Tibial nerve (tissue), 4 donors: ENCODE data around the gene FLOT1. TPM values are rescaled to one million over a fixed set of nuclear protein-coding genes. Genes with fewer than 3 reads are reported as not detected.

Source experiments
- DNase-seq, 2 donors: peaks; one replicate each; pipeline ENCODE4 v3.0.0-alpha.2; 2019; ENCODE audit warnings: low spot score in 2 of 2
- H3K27ac ChIP-seq, 4 donors: fragments of 200-600 bp; sonication (generic) in 3 of 4; one replicate each; pipeline ENCODE4 v1.5.1; 2017 to 2019; ENCODE audit warnings: mild to moderate bottlenecking in 1 of 4
- H3K27me3 ChIP-seq, 2 donors: fragments of 200-600 bp; sonication (generic) in 1 of 2; one replicate each; pipeline versions ENCODE4 v1.5.1 to v1.6.0; 2017 to 2019
- H3K36me3 ChIP-seq, 3 donors: fragments of 200-600 bp; sonication (generic); one replicate each; pipeline ENCODE4 v1.5.1; 2018 to 2019
- H3K4me1 ChIP-seq, 4 donors: fragments of 200-600 bp; sonication (generic) in 3 of 4; one replicate each; pipeline ENCODE4 v1.5.1; 2017 to 2019
- H3K4me3 ChIP-seq, 4 donors: fragments of 200-600 bp; sonication (generic) in 3 of 4; one replicate each; pipeline ENCODE4 v1.5.1; 2017 to 2019; ENCODE audit warnings: mild to moderate bottlenecking in 1 of 4, moderate library complexity in 1 of 4
- H3K9me3 ChIP-seq, 4 donors: fragments of 200-600 bp; sonication (generic) in 3 of 4; one replicate each; pipeline ENCODE4 v1.5.1; 2017 to 2019
- EP300 ChIP-seq, 2 donors: sonication (generic); formaldehyde crosslinking; IDR thresholded peaks; one replicate each; pipeline ENCODE4 v1.6.1; 2017; ENCODE audit warnings: antibody characterized with exemption in 2 of 2, mild to moderate bottlenecking in 1 of 2
- POLR2A ChIP-seq, 2 donors: fragments of 450-650 bp; IDR thresholded peaks; one replicate each; pipeline ENCODE4 v1.6.1; 2017; ENCODE audit warnings: antibody characterized with exemption in 2 of 2, mild to moderate bottlenecking in 2 of 2, moderate library complexity in 2 of 2
- WGBS, 2 donors: methylation state at CpG; one replicate each; pipeline ENCODE4 v1.1.5; 2018; 5-methylcytosine and 5-hydroxymethylcytosine counted together
- total RNA-seq, 4 donors: library from RNA; depleted of rRNA; stranded (reverse); fragments of >200 nt; gene quantifications; one replicate each; pipeline ENCODE4 v1.1.0, GENCODE V29; 2016
- TF ChIP-seq, protein P1 (sequence below), 5 experiments: fragments of 200-600 bp in 3 of 5; fragments of 450-650 bp in 2 of 5; sonication (generic) in 3 of 5; IDR thresholded peaks; one replicate each; pipeline ENCODE4 v1.5.1; 2016 to 2019; ENCODE audit warnings: antibody characterized with exemption in 5 of 5, mild to moderate bottlenecking in 3 of 5, moderate library complexity in 2 of 5

FLOT1 gene
- total RNA-seq, 4 donors from 2014 or later: 83.1 to 157 (median 94.6) TPM

- DNase-seq: no peak
- no peaks in the 10 kb centered on the region for H3K27me3 ChIP-seq
- H3K36me3 ChIP-seq: peaks cover 0 to 26% (median 12%) of the 10 kb centered on the region in 3 donors
- H3K27ac ChIP-seq: peak overlapping the region; percentile 49 to 98 (median 96)
- H3K4me1 ChIP-seq: peaks cover 0 to 66% (median 21%) of the 10 kb centered on the region in 4 donors
- 22 to 24% methylated on average over 54 of the region's 55 CpGs for WGBS, 2 donors
- H3K9me3 ChIP-seq: no peaks in the 10 kb centered on the region
- peak overlapping the region; percentile 49 to 95 (median 82) for H3K4me3 ChIP-seq
- TF ChIP-seq, protein P1, sequence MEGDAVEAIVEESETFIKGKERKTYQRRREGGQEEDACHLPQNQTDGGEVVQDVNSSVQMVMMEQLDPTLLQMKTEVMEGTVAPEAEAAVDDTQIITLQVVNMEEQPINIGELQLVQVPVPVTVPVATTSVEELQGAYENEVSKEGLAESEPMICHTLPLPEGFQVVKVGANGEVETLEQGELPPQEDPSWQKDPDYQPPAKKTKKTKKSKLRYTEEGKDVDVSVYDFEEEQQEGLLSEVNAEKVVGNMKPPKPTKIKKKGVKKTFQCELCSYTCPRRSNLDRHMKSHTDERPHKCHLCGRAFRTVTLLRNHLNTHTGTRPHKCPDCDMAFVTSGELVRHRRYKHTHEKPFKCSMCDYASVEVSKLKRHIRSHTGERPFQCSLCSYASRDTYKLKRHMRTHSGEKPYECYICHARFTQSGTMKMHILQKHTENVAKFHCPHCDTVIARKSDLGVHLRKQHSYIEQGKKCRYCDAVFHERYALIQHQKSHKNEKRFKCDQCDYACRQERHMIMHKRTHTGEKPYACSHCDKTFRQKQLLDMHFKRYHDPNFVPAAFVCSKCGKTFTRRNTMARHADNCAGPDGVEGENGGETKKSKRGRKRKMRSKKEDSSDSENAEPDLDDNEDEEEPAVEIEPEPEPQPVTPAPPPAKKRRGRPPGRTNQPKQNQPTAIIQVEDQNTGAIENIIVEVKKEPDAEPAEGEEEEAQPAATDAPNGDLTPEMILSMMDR (IDR thresholded peaks at IDR 0.05): no peak
- no peak for TF ChIP-seq EP300 (IDR thresholded peaks at IDR 0.05)
- no peak for TF ChIP-seq POLR2A (IDR thresholded peaks at IDR 0.05)
Measured at GRCh38 chr6:30743099-30744053, 889 bp upstream of the FLOT1 start.

- TF ChIP-seq POLR2A (IDR thresholded peaks at IDR 0.05) (no peak), EP300 (IDR thresholded peaks at IDR 0.05) (no peak)
- Histone ChIP-seq H3K27me3 (no peaks in the 10 kb centered on the region), H3K9me3 (no peaks in the 10 kb centered on the region), H3K4me3 (peak overlapping the region; percentile 49 to 95 (median 82)), H3K4me1 (peaks cover 0 to 66% (median 24%) of the 10 kb centered on the region in 4 donors), H3K36me3 (peaks cover 0 to 42% (median 12%) of the 10 kb centered on the region in 3 donors), H3K27ac (peak overlapping the region; percentile 49 to 98 (median 96))
- 7 to 8% methylated on average over 13 of the region's 13 CpGs for WGBS, 2 donors
- no peak for DNase-seq
Measured at GRCh38 chr6:30741789-30742315, 635 bp downstream of the FLOT1 start.

DNA sequence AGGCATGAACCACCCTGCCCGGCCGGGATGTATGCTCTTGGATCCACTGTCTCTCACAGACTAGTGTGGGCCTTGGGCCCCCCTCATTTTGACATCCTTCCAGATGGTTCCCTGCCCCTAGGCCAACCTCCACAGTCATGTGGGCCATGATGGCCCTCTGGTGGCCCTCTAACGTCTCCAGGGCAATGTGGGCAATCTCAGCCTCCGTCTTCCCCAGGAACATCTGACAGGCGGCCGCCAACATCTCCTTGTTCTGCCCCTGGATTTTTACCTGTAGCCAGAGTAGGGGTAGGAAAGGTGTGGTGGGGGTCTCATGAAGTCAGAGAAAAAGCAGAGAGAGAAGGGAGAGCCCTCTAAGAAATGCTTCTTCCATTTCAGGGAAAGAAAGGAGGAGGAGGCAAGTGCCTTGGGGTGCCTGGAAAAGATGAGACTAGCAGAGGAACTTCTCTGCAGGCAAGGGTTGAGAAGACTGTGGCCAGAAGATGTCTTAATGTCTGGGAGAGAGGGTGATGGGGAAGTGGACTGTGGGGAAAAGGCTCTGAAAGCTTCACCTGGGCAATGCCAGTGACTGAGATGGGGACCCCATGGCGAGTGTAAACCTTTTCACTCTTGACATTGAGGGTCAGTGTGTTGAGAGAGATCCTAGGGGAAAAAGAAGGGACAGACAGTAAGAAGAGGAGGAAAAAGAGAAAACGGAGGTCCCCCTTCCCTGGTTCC lies 1.3 kb downstream of the FLOT1 start:
- no peaks in the 10 kb centered on the region for H3K27me3 ChIP-seq
- peak overlapping the region; percentile 49 to 98 (median 96) for H3K27ac ChIP-seq
- no peak for DNase-seq
- WGBS, 2 donors: 65 to 71% methylated on average over 8 of the region's 8 CpGs
- no peaks in the 10 kb centered on the region for H3K9me3 ChIP-seq
- peaks cover 0 to 48% (median 12%) of the 10 kb centered on the region in 3 donors for H3K36me3 ChIP-seq
- peaks cover 0 to 66% (median 24%) of the 10 kb centered on the region in 4 donors for H3K4me1 ChIP-seq
- H3K4me3 ChIP-seq: peak overlapping the region; percentile 49 to 95 (median 82)
- TF ChIP-seq EP300 (IDR thresholded peaks at IDR 0.05) (no peak), POLR2A (IDR thresholded peaks at IDR 0.05) (no peak)
- TF ChIP-seq, protein P1 (IDR thresholded peaks at IDR 0.05): no peak

GRCh38 chr6:30740540-30740870 lies 2.0 kb downstream of the FLOT1 start:
- DNase-seq: no peak
- WGBS, 2 donors: 96 to 98% methylated on average over 2 of the region's 2 CpGs
- Histone ChIP-seq H3K27ac (peak overlapping the region in 2 of 4 donors; percentile 29 to 97), H3K27me3 (no peaks in the 10 kb centered on the region), H3K9me3 (no peaks in the 10 kb centered on the region), H3K4me1 (peaks cover 0 to 72% (median 24%) of the 10 kb centered on the region in 4 donors), H3K4me3 (no peak overlapping the region), H3K36me3 (peaks cover 2 to 55% (median 12%) of the 10 kb centered on the region in 3 donors)
- TF ChIP-seq EP300 (IDR thresholded peaks at IDR 0.05): no peak
- TF ChIP-seq, protein P1 (IDR thresholded peaks at IDR 0.05): no peak
- no peak for TF ChIP-seq POLR2A (IDR thresholded peaks at IDR 0.05)

DNA sequence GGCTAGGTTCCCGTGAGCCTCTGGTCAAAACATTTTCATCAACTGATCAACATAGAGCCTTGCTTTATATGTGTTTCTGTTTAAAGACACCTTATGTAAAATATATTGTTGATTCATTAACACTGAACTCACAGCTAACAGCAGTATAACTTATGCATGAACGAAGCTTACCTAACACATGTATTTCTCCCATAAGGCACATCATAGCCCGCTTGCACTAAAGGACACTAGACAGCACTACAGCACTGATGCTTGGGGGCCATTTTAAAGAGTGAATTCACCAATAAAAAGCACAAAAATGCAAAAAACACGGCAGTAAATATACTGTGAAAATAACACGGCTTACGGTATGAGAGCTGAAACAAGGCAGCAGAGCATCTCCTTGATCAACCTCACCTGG lies 4.0 kb downstream of the FLOT1 start:
- Histone ChIP-seq H3K4me1 (peaks cover 0 to 59% (median 17%) of the 10 kb centered on the region in 4 donors), H3K4me3 (no peak overlapping the region), H3K27me3 (no peaks in the 10 kb centered on the region), H3K27ac (no peak overlapping the region), H3K36me3 (peaks cover 2 to 72% (median 12%) of the 10 kb centered on the region in 3 donors), H3K9me3 (no peaks in the 10 kb centered on the region)
- TF ChIP-seq, protein P1 (IDR thresholded peaks at IDR 0.05): no peak
- no peak for TF ChIP-seq POLR2A (IDR thresholded peaks at IDR 0.05)
- no peak for TF ChIP-seq EP300 (IDR thresholded peaks at IDR 0.05)
- WGBS, 2 donors: 84 to 89% methylated on average over 6 of the region's 6 CpGs
- no peak for DNase-seq
